CD4-positive, alpha-beta T cell (primary cell): ENCODE measurements around the gene GP1BB. TPM values are rescaled to one million over a fixed set of nuclear protein-coding genes. Genes with fewer than 3 reads are reported as not detected.

ENCODE experiments used
- ATAC-seq: fragments of 200-7000 bp; cut with Tn5 transposase; one replicate; pipeline ENCODE4 v1.10.0; 2022; ENCODE audit warnings: mild to moderate bottlenecking; ENCODE audit not compliant: poor library complexity
- CTCF ChIA-PET: fragments of 350-600 bp; sonication (Branson Sonifier 250); formaldehyde crosslinking; loops from one replicate; lab custom pipeline; 2021; ENCODE audit warnings: antibody characterized with exemption, inconsistent platforms; lab: Charles Lee
- POLR2A ChIA-PET: fragments of 350-600 bp; sonication (Branson Sonifier 250); formaldehyde crosslinking; loops from one replicate; lab custom pipeline; 2021; ENCODE audit warnings: antibody characterized with exemption, inconsistent platforms; lab: Charles Lee
- DNase-seq, 14 experiments: peaks; one replicate each; pipeline ENCODE4 v3.0.0-alpha.2; 2013 to 2020; ENCODE audit warnings: mixed read lengths in 2 of 14
- H3K27ac ChIP-seq, 2 donors: one replicate each; pipeline versions ENCODE4 v1.5.1 to v1.7.0; 2013; ENCODE audit warnings: low read length in 2 of 2, low read depth in 1 of 2, mild to moderate bottlenecking in 1 of 2
- H3K27me3 ChIP-seq, 2 experiments: 1 replicate in 1 of 2; 2 replicates in 1 of 2; pipeline versions ENCODE4 v1.6.1 to v1.7.0; 2013; ENCODE audit warnings: low read length in 2 of 2, control low read depth in 1 of 2, mild to moderate bottlenecking in 1 of 2, moderate library complexity in 1 of 2; ENCODE audit not compliant: insufficient read depth in 2 of 2, control insufficient read depth in 1 of 2
- H3K36me3 ChIP-seq: one replicate; pipeline ENCODE4 v1.6.1; 2013; ENCODE audit warnings: low read length, control low read depth; ENCODE audit not compliant: insufficient read depth
- H3K4me1 ChIP-seq: one replicate; pipeline ENCODE4 v1.6.1; 2013; ENCODE audit warnings: low read length, control low read depth; ENCODE audit not compliant: insufficient read depth
- H3K4me3 ChIP-seq: one replicate; pipeline ENCODE4 v1.5.1; 2013; ENCODE audit warnings: mild to moderate bottlenecking, low read length, moderate library complexity
- H3K9me3 ChIP-seq, 2 experiments: 1 replicate in 1 of 2; 2 replicates in 1 of 2; pipeline versions ENCODE4 v1.6.1 to v1.7.0; 2013; ENCODE audit warnings: low read length in 2 of 2, mild to moderate bottlenecking in 2 of 2, control low read depth in 1 of 2, moderate library complexity in 1 of 2; ENCODE audit not compliant: control insufficient read depth in 1 of 2, insufficient read depth in 1 of 2
- H3K27ac Mint-ChIP-seq: one replicate; pipeline ENCODE4 v1.8.0; 2020; ENCODE audit warnings: mixed read lengths
- H3K27me3 Mint-ChIP-seq: one replicate; pipeline ENCODE4 v1.8.0; 2021; ENCODE audit warnings: mixed read lengths
- H3K36me3 Mint-ChIP-seq: one replicate; pipeline ENCODE4 v1.8.0; 2021; ENCODE audit warnings: low read depth, mixed read lengths
- H3K4me1 Mint-ChIP-seq: one replicate; pipeline ENCODE4 v1.8.0; 2021; ENCODE audit warnings: low read depth, mixed read lengths
- H3K4me3 Mint-ChIP-seq: one replicate; pipeline ENCODE4 v1.8.0; 2020; ENCODE audit warnings: mild to moderate bottlenecking, mixed read lengths
- H3K9me3 Mint-ChIP-seq: one replicate; pipeline ENCODE4 v1.8.0; 2020; ENCODE audit warnings: mixed read lengths
- CTCF ChIP-seq: fragments of 200-600 bp; IDR thresholded peaks from one replicate; pipeline ENCODE4 v1.8.0; 2022; ENCODE audit warnings: antibody characterized with exemption, mild to moderate bottlenecking
- intact Hi-C, 2 experiments: fragments of 100-400 bp; cut with DNase I in 1 of 2; cut with micrococcal nuclease in 1 of 2; formaldehyde crosslinking; loops; one replicate each; pipeline versions ENCODE4 v1.15.1 to v1.9.0; 2023 to 2025; cut with DNase I, micrococcal nuclease
- total RNA-seq, 174 experiments: library from RNA in 2 of 174; stranded (reverse) in 2 of 174; gene quantifications; one replicate each; pipeline ENCODE4 v1.2.3 and lab custom pipeline; 2021 to 2026

The GP1BB gene
- total RNA-seq, 2 experiments from 2014 or later: 0.22 TPM; not detected in 1

GRCh38 chr22:19757140-19757984 lies 34.0 kb downstream of the GP1BB start:
- intact Hi-C loops: loop anchor here (2.0 to 5.0 kb wide), 2 partner anchors 27 to 135 kb away; no protein-coding TSS in a partner anchor
- no peak overlapping the region for H3K27ac Mint-ChIP-seq

GRCh38 chr22:19757985-19758895 lies 34.9 kb downstream of the GP1BB start:
- no peak for ATAC-seq
- Histone ChIP-seq H3K27ac (no peak overlapping the region), H3K9me3 (peaks cover 0 to 33% of the 10 kb centered on the region in 2 experiments), H3K4me1 (peaks cover 32% of the 10 kb centered on the region), H3K36me3 (no peaks in the 10 kb centered on the region), H3K27me3 (peaks cover 58 to 75% of the 10 kb centered on the region in 2 experiments), H3K4me3 (no peak overlapping the region)
- POLR2A ChIA-PET: no interaction called here
- Mint-ChIP-seq H3K27ac (no peak overlapping the region), H3K36me3 (no peaks in the 10 kb centered on the region), H3K4me3 (peak overlapping the region; percentile 83), H3K4me1 (peaks cover 36% of the 10 kb centered on the region), H3K27me3 (peaks cover 72% of the 10 kb centered on the region), H3K9me3 (no peaks in the 10 kb centered on the region)
- TF ChIP-seq CTCF: no peak
- intact Hi-C loops: loop anchor here (2.0 to 5.0 kb wide), 2 partner anchors 27 to 134 kb away; no protein-coding TSS in a partner anchor
- no peak for DNase-seq
- CTCF ChIA-PET: interaction anchor here (2.1 kb wide), 1 partner anchor 28 kb away, joined by 5 read pairs; no protein-coding TSS in a partner anchor

More at GRCh38 chr22:19757140-19757984, 34.0 kb downstream of the GP1BB start:
- no peaks in the 10 kb centered on the region for H3K36me3 Mint-ChIP-seq
- TF ChIP-seq CTCF: no peak
- H3K4me1 ChIP-seq: peaks cover 32% of the 10 kb centered on the region
- H3K4me3 ChIP-seq: peak overlapping the region; percentile 37
- ChIA-PET POLR2A (interaction anchor here (1.0 to 2.3 kb wide), 4 partner anchors 12 to 153 kb away, joined by 3 to 17 read pairs (median 7); no protein-coding TSS in a partner anchor), CTCF (interaction anchor here (1.2 to 1.5 kb wide), 3 partner anchors 27 to 153 kb away, joined by 7 to 20 read pairs (median 8); no protein-coding TSS in a partner anchor)
- H3K27me3 Mint-ChIP-seq: peaks cover 74% of the 10 kb centered on the region
- ATAC-seq (no peak), DNase-seq (no peak)
- H3K36me3 ChIP-seq: no peaks in the 10 kb centered on the region
- H3K27ac ChIP-seq: no peak overlapping the region
- H3K9me3 Mint-ChIP-seq: no peaks in the 10 kb centered on the region
- H3K27me3 ChIP-seq: peaks cover 52 to 67% of the 10 kb centered on the region in 2 experiments
- H3K4me1 Mint-ChIP-seq: peaks cover 36% of the 10 kb centered on the region
- peaks cover 0 to 24% of the 10 kb centered on the region in 2 experiments for H3K9me3 ChIP-seq
- H3K4me3 Mint-ChIP-seq: peak overlapping the region; percentile 83

DNA sequence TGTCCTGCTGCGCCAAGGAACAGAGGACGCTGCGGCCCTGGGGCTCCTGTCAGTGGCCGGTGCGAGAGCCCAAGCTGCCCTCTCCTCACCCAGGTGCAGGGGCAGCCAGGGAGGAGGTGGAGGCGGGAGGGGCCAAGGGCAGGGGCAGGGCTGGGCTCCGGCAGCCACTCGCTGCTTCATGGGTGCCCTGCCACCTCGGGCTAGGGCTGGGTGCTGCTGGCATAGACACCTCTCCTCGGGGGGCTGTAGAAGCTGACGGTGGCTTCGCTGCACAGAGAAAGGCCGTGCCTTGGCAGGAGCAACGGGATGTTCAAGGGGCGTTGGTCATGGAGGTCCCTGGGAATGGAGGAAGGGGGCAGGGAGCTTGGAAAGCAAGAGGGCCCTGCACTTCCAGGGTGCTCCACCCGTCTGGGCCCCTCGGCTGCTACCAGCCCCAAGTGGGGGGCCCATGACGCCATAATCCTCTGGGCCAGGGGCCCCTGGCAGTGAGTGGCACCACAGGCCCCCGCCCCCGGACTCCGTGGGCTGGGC lies 35.6 kb downstream of the GP1BB start:
- H3K4me3 Mint-ChIP-seq: no peak overlapping the region
- peaks cover 72% of the 10 kb centered on the region for H3K27me3 Mint-ChIP-seq

More for the DNA sequence above, 35.6 kb downstream of the GP1BB start:
- peaks cover 65 to 81% of the 10 kb centered on the region in 2 experiments for H3K27me3 ChIP-seq
- no peak overlapping the region for H3K4me3 ChIP-seq
- Mint-ChIP-seq H3K27ac (no peak overlapping the region), H3K4me1 (peaks cover 36% of the 10 kb centered on the region), H3K36me3 (no peaks in the 10 kb centered on the region), H3K9me3 (no peaks in the 10 kb centered on the region)
- no peaks in the 10 kb centered on the region for H3K36me3 ChIP-seq
- no peak for ATAC-seq
- H3K27ac ChIP-seq: no peak overlapping the region
- ChIA-PET POLR2A (interaction anchor here (0.6 kb wide), 1 partner anchor 151 kb away, joined by 3 read pairs; no protein-coding TSS in a partner anchor), CTCF (interaction anchor here (2.1 kb wide), 1 partner anchor 29 kb away, joined by 5 read pairs; no protein-coding TSS in a partner anchor)
- intact Hi-C loops: loop anchor here (5.0 kb wide), 1 partner anchor 133 kb away; no protein-coding TSS in a partner anchor
- peaks cover 0 to 40% of the 10 kb centered on the region in 2 experiments for H3K9me3 ChIP-seq
- no peak for TF ChIP-seq CTCF
- peaks cover 32% of the 10 kb centered on the region for H3K4me1 ChIP-seq
- no peak for DNase-seq
